Lung microvascular endothelial cell (primary cell): ENCODE results near the gene TTN. TPM values are rescaled to one million over a fixed set of nuclear protein-coding genes. Genes with fewer than 3 reads are reported as not detected.
"Not testable (repeated sequence)": the region's sequence is repeated elsewhere in the genome, so short reads cannot be mapped to it uniquely, and the experiment has no call there.

ENCODE experiments used
- DNase-seq, 2 donors: peaks; one replicate each; pipeline versions ENCODE4 v3.0.0 to v3.0.0-alpha.2; 2010; ENCODE audit warnings: low read depth in 2 of 2
- total RNA-seq: library from RNA; depleted of rRNA; stranded (reverse); fragments of >200 nt; gene quantifications from 2 replicates; pipeline ENCODE4 v1.2.1, GENCODE V29; 2014

Gene TTN
- total RNA-seq, 1 donor from 2014 or later = 0.60 TPM

DNA sequence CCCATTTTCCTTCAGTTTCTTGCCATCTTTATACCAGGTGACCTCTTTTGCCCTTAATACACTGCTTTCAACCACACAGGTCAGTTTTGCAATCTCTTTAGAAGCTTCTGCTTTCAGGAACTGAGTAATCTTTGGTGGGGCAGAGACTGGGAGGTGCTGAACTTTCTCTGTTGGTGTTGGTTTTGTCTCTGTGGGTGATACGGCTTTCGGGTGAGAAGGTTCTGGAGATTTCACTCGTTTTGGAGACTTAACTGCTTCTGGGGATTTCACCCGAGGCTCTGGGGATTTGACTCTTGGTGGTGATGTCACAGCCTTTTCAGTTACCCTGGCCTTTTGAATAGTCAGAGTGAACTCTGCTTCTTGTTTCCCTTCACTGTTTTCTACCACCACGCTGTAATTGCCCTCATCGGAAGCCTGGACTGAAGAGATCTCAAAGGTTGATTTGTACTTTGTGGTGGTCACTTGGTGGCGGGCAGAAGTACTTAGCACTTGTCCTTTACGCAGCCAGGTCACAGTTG is 276.5 kb downstream of the TTN start:
- DNase-seq = no peak

DNA sequence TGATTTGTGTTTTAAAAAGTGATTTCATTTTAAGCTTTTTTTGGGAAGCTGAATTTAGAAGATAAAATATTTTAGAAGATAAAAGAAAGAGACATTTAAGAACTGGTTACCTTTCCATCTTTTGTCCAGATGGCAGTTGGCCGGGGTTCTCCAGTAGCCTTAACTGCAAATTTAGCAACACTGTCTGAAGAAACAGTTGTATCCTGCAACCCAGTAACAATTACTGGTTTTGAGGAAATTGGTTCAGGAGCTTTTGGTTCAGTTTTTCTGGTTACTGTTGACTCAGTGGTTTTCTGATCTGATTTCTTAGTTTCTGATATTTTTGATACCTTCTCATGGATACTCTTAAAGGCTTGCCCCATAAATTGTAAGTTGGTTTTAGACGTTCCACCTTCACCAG is 277.1 kb downstream of the TTN start:
- no peak for DNase-seq

DNA sequence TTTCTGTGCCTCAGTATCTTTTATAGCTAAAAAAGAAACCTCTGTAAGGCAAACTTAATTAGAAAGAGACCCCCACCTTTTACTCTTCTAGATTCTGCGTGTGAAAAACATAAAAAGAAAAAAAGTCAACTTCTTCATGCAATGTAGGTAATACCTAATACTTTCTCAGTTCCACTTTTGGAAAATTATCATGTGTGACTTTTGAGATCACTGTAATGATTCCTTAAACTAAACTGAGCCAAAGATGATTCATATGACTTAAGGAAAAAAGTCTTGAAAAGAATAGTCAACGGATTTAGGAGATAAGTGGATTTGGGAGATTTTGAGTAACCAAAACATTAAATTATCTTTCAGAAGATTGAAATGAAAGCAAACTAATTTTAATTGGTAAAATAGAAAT is 278.0 kb downstream of the TTN start:
- no peak for DNase-seq

DNA sequence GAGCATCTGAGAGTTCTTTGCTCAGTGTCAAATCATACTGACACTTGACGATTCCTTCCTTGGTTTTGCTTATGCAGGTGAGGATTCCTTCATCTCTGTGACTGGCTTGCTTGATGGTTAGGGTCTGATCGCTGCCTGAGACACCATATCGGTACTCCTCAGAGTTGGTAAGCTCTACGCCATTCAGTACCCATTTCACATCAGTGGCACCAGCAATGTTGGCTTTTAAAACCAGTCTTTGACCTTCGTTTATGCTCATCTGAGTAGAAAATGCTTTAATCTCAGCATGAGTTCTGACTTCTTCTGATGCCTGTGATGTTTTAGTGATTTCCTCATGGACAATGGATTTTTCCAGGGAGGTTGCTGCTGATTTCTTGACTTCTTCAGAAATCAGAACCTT is 278.6 kb downstream of the TTN start:
- DNase-seq = no peak

DNA sequence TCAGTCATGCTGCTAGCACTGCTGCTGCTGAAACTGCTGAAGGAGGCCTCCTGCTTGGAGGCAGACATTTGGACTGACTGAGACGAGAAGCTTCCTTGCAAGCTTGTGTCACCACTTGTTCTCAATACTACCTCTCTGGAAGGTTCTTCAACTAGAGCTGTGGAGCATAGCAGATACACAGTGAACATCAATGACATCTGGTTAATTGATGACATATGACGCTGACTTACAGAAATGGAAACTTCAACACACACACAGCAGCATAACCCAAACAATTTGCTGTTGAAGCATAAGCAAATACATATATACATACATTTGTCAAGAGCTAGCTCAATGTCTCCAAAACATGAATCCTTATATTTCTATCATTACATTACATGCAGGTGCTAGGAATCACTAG is 279.6 kb downstream of the TTN start:
- no peak for DNase-seq

DNA sequence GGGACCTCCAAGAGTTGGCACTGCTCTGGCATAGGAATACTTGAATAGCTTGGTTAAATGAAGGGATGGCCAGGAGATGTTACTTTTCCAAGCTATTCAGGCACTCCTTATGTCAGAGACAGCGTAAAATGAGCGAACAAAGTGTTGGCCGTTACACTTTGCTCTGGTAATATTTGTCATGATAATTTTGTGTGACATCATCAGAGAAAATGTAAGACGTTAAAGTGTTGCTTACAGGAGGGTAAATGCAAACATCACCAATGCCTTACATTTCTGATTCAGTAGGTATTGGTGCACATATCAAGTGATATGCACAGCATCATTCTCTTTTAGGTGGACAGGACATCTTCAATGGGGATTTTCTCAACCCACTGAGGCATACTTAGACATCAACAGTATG is 281.0 kb downstream of the TTN start:
- DNase-seq = no peak

DNA sequence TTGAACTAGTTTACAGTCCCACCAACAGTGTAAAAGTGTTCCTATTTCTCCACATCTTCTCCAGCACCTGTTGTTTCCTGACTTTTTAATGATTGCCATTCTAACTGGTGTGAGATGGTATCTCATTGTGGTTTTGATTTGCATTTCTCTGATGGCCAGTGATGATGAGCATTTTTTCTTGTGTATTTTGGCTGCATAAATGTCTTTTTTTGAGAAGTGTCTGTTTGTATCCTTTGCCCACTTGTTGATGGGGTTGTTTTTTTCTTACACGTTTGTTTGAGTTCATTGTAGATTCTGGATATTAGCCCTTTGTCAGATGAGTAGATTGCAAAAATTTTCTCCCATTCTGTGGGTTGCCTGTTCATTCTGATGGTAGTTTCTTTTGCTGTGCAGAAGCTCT is 281.8 kb downstream of the TTN start:
- DNase-seq = not testable (repeated sequence)

DNA sequence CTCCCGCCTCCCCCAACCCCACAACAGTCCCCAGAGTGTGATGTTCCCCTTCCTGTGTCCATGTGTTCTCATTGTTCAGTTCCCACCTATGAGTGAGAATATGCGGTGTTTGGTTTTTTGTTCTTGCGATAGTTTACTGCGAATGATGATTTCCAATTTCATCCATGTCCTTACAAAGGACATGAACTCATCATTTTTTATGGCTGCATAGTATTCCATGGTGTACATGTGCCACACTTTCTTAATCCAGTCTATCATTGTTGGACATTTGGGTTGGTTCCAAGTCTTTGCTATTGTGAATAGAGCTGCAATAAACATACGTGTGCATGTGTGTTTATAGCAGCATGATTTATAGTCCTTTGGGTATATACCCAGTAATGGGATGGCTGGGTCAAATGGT is 282.2 kb downstream of the TTN start:
- DNase-seq = not testable (repeated sequence)

DNA sequence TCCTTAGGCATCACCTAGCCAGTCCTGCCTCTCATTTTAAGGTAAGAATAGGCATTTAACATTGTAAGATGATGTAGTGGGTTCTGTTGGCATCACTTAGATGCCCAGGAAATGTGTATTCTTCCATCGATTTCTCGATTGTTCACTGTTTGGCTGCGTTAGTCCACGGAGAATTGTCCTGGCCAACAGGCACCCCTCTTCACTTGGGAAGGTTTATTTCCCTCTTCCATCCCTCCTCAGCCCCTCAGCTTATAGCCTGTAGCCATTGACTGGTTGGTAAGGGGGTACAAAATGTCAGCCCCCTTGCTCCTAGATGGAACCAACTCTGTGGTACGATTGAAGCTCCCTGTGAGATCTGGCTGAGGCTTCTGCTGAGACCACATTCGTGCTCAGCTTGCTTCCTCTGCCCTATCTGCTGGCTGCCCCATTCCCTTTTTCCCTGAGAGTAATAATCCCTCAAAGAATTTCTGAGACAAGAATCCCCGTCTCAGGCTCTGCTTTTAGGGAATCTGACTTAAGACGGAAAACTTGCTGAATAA is 283.6 kb downstream of the TTN start:
- DNase-seq = peak in 1 of 2 donors; percentile 4

DNA sequence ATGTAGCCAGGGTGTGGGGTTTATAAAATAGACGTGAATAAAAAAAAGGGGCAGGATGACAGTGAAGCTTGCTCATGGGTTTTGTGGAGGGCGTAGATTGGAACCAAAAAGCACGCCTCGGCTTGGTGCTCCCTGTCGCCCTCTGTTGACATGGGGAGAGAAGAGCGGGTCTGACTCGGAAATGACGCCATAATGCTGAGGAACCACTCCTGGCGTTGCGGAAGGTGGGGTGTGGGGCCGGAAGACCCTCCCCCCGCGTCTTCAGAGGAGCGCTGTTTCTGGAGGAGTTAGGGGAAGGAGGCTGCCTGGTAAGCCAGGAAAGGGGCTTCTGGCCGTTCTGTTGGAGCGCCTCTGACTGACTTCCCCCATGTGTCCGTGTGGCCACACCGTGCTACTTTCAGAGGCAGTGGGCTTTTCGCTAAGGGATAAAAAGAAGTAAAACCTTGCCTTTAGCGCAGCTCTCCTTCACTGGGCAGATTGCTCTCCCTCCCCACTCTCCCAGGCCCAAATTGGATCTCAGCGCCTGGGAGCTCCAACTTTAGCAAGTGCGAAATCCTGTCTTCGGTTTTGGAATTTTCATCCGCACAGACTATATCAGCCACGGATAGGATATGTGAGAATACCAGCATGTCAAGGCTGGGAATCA is 284.1 kb downstream of the TTN start:
- peak; percentile 76 to 78 for DNase-seq

DNA sequence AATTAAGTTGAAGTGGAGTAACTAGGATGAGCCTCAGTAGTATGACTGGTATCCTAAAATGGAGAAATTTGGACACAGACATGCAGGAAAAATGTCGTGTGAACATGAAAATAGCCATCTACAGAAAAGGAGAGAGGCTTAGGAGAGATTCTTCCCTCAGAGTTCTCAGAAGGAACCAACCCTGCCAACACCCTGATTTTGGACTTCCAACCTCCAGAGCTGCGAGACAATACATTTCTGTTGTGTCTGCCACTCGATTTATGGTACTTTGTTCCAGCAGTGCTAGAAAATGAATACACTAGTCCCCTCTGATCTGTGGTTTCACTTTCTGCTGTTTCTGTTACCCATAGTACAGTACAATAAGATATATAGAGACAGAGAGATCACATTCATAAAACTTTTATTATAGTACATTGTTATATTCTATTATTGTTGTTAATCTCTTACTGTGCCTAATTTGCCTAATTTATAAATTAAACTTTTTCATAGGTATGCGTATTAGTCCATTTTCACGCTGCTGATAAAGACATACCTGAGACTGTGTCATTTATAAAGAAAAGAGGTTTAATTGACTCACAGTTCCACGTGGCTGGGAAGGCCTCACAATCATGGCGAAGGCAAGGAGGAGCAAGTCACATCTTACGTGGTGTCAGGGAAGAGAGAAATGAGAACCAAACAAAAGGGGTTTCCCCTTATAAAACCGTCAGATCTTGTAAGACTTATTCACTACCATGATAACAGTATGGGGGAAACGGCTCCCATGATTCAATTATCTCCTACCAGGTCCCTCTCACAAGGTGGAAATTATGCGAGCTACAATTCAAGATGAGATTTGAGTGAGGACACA is 285.7 kb downstream of the TTN start:
- DNase-seq = no peak

DNA sequence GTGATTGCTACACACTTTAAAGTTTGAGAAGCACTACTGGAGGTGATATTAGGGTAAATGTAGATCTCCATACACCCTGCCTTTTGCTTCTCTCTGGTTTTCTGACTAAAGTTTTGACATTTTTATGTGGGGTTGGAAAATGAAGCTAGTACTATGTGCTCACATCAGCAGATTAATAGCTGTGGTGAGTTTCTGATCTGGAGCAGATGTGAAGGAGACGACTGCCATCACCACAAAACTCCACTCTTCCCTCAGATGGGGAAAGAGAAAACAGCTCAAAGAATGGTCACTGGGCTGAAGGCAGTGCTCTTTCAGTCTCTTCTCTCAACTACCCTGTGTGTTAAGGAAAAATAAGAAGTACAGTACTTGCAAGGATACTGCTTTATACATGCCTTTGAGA is 289.7 kb downstream of the TTN start:
- DNase-seq = no peak

DNA sequence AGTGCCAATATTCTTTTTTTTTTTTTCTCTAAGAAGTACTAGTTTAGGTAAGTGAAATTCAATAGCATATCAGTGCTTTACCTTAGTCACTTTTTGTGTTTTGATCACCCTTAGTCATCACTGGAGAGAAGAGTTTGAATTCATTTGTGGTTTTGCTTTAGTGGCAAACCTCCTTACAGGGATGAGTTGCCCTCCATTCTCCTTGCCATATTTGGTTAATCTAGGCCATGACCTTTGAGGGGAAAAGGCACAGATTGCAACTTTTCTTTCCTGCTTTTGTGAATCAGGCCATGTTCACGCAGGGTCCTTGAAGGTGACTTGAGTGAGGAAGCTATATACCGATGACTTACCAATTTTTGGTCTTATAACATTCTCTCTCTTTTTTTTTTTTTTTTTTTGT is 292.6 kb downstream of the TTN start:
- DNase-seq = peak in 1 of 2 donors; percentile 10

DNA sequence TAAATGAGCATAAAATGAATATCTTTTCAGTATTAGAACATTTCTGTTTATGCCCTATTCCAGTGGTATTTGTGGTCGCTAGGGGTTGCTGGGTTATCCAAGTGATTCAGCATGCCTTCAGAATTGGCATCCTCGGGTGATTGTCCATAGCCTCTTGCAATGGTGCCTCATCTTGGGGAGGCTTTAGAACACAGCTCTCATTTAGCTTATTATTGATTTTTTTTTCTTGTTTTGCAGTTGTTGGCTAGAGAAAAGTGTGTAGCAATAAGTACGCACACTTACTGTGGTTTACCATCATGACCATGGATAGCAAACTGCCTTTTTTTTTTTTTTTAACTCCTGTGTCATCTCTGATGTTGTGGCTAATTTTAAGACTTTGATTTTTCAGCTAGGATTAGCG is 293.3 kb downstream of the TTN start:
- no peak for DNase-seq

DNA sequence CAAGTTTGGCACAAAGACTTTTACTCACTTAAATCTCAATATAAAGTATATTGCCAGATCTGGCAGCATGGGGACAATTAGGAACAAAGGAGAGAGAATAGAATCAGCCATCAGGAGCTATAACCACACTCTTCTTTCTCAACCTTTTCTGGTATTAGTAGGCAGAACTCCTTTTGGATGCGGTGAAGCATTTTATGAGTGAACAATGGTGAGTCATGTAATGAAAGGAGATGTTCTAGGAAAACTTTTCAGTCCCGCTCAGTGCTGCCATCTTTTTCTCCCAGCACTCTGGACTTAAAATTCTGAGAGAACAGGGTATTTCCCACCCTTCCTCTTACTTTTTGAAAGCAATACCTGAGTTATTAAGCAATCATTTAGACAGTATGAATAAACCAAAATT is 294.7 kb downstream of the TTN start:
- DNase-seq = no peak

DNA sequence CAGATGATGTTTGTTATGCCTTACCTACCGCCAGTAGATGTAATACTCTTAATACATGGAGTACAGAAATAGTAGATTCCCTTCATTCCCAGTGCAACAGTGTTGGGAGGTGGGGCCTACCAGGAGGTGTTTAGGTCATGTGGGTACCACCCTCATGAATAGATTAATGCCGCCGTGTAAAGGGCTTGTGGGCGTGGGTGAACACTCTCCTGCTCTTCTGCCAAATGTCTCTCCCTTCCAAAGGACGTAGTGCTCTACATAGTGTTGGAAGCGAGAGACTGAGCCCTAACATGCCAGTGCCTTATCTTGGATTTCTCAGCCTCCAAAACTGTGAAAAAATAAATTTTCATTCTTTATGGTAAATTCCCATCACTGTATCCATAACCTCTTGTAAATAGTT is 296.8 kb downstream of the TTN start:
- DNase-seq = no peak

DNA sequence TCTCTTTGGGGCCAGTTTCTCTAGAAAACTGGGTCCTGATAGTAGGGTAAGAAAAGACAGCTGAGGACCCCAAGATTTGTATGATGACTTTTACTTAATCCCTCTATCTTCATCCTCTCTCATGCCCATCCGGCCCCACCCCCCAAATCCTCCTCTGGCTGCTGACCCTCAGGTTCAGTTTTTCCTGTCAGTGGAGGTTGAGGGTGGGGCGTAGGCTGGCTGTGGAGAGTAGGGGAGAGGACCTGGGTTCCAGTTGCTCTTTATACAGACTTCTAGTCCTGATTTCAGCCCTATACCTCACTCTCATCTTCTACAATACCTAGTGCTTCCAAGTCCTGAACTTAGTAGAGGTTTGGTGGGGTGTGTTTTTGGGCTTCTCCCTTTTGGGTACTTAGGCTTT is 298.6 kb downstream of the TTN start:
- no peak for DNase-seq

DNA sequence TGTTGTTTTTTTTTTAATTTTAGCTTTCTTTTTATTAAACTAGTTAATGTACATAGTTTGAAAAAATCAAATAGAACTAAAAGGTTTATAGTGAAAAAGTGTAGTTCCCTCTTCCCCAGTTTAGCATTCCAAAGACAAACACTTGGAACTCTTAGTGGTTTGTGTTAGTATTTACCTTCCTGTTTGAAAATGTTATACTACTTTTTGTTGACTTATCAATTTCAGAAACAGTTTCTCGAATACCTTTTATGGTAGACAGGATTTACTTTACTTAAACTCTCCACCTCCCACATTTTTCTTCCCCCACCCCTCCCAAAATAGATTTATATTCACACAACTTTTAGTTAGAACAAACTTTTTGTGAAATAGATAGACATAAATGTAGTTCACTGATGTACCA is 300.3 kb downstream of the TTN start:
- no peak for DNase-seq

DNA sequence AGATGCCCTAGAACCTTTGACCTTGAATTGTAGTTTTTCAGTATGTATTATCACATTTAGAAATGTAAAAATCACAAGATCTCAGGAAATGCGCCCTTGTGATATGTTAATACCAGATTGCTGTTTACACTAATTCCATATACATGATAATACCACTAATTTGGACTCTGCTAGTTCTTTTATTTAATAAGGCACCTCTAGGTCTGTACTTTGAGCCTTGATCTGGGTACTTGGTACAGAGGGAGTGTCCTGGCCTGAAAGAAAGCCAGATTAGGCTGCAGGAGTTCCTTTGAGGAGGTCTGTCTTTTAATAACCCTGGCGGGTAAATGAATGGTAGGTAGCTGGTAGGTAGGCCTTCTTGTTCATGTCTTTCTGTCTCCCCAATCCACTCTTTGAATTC is 300.7 kb downstream of the TTN start:
- no peak for DNase-seq

DNA sequence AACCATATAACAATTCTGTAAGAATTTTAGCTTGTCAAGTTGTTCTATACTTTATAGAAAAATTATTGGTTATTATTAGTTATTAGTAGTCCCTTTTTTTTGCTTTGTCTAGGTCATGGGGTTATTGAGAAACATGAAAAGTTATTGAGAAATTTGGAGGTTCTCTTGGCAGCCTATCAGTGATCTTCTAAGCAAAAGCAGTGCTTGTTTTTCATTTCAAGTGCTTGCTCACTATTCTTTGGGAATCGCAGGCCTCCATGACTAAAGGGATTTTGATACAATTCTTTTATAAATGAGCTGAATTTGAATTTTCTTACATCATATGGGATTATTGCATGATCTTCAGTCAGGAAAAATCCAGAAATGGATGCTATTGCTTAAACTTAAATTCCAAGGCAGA is 301.1 kb downstream of the TTN start:
- DNase-seq = no peak

DNA sequence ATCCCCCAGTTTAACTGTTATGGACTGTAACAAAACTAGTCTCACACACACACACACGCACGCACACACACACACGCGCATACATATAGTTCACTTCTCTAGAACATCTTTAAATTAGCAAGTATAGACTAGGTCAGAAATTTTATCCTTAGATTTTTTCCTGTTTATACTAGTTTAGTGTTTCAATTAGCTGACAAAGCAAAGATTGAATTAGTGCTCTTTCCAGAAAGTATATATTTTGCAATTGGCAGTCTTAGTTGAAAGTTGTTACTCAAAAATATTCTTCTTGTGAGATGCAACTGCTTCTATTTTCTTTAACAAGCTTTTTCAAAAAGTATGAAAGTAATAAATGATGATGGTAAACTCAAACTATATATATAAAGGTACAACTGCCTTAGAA is 304.5 kb downstream of the TTN start:
- DNase-seq = no peak

DNA sequence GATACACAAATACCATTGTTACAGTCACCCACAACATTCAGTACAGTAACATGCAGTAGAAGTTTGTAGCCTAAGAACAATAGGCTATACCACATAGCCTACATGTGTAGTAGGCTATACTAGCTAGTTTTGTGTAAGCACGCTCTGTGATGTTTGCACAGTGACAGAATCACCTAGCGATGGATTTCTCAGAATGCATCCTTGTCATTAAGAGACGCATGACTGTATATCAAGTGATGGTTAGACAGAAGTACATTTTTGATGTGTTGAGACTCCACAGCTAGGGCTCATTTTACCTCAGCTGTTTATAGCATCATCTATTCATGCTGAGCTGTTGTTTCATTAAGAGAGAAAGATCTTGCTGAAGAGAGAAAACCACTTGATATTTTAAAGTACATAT is 307.6 kb downstream of the TTN start:
- no peak for DNase-seq

DNA sequence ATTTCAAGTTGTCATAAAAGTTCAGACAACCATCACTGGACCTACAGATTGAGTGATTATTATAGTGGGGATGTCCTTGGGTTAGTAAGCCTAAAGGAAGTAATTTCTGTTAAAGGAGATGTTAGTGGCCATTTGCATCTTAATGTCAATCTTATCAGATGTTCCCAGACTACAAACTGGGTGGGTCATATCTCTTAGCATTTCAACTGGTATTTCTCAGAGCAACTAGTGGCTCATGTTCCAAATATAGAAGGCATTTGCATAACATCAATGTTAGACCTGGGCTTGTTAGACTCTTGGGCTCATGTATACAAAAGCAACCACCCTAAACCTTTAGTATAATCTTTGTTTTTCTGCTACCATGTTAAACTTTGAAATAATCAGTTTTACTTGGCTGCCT is 309.1 kb downstream of the TTN start:
- DNase-seq = no peak
